Smooth muscle cell (in vitro differentiated cells): ENCODE measurements around the gene MRPS23. TPM values are rescaled to one million over a fixed set of nuclear protein-coding genes. Genes with fewer than 3 reads are reported as not detected.
A peak's percentile ranks its signal among the peaks of the same experiment; 100 is the strongest.

Experiments used
- DNase-seq: peaks from one replicate; lab custom pipeline; 2025; ENCODE audit not compliant: unreplicated experiment; lab: John Stamatoyannopoulos, UW
- H2AFZ ChIP-seq: fragments of 200-600 bp; sonication (generic); 2 replicates; pipeline ENCODE4 v1.6.0; 2016; ENCODE audit warnings: antibody characterized with exemption, low read depth, mild to moderate bottlenecking
- H3F3A ChIP-seq: fragments of 200-600 bp; sonication (generic); 2 replicates; pipeline ENCODE4 v1.6.0; 2017; ENCODE audit warnings: antibody characterized with exemption, low read depth
- H3K27ac ChIP-seq: fragments of 200-600 bp; sonication (generic); 2 replicates; pipeline ENCODE4 v1.5.1; 2016; ENCODE audit warnings: low read depth, mild to moderate bottlenecking
- H3K27me3 ChIP-seq: fragments of 200-600 bp; sonication (generic); 2 replicates; pipeline ENCODE4 v1.6.1; 2016; ENCODE audit warnings: low read depth, mild to moderate bottlenecking
- H3K36me3 ChIP-seq: fragments of 200-600 bp; sonication (generic); 2 replicates; pipeline ENCODE4 v1.5.1; 2016; ENCODE audit warnings: low read depth
- H3K4me1 ChIP-seq: fragments of 200-600 bp; sonication (generic); 2 replicates; pipeline ENCODE4 v1.5.1; 2016; ENCODE audit warnings: low read depth
- H3K4me2 ChIP-seq: fragments of 200-600 bp; sonication (generic); 2 replicates; pipeline ENCODE4 v1.6.0; 2016; ENCODE audit warnings: mild to moderate bottlenecking
- H3K4me3 ChIP-seq: fragments of 200-600 bp; sonication (generic); 2 replicates; pipeline ENCODE4 v1.5.1; 2016; ENCODE audit warnings: mild to moderate bottlenecking
- H3K79me2 ChIP-seq: fragments of 200-600 bp; sonication (generic); 2 replicates; pipeline ENCODE4 v1.6.0; 2016; ENCODE audit warnings: low read depth, mild to moderate bottlenecking
- H3K9ac ChIP-seq: fragments of 200-600 bp; sonication (generic); 2 replicates; pipeline ENCODE4 v1.6.0; 2016; ENCODE audit warnings: low read depth
- H3K9me3 ChIP-seq: fragments of 200-600 bp; sonication (generic); replicated peaks from 2 replicates; pipeline ENCODE4 v1.5.1; 2016; ENCODE audit warnings: low read depth
- H4K20me1 ChIP-seq: fragments of 200-600 bp; sonication (generic); 2 replicates; pipeline ENCODE4 v1.6.0; 2016; ENCODE audit warnings: low read depth
- CTCF ChIP-seq: fragments of 200-600 bp; sonication (generic); IDR thresholded peaks from 2 replicates; pipeline ENCODE4 v1.5.1; 2017; ENCODE audit warnings: borderline replicate concordance, mild to moderate bottlenecking, antibody characterized with exemption; ENCODE audit not compliant: insufficient read depth, poor library complexity, severe bottlenecking
- WGBS: methylation state at CpG from one replicate; pipeline ENCODE4 v1.1.7; 2016; ENCODE audit warnings: low lambda C conversion rate; 5-methylcytosine and 5-hydroxymethylcytosine counted together
- polyA plus RNA-seq: library from polyadenylated mRNA; unstranded; fragments of >200 nt; fragmentation: Nextera tagmentation; extraction: Ambion mirVana; gene quantifications from 2 replicates; pipeline ENCODE4 v1.2.1, GENCODE V29; 2016
- total RNA-seq: library from RNA; depleted of rRNA; stranded (reverse); fragments of >200 nt; gene quantifications from 2 replicates; pipeline ENCODE4 v1.2.3, GENCODE V29; 2014

Gene MRPS23
- total and polyA plus RNA-seq, 2 experiments from 2014 or later, result 32.3 to 48.4 TPM

- Histone ChIP-seq H3K36me3 (no peaks in the 10 kb centered on the region), H3K27ac (peak overlapping the region; percentile 30), H3K27me3 (no peaks in the 10 kb centered on the region), H3K79me2 (no peaks in the 10 kb centered on the region), H3K9ac (no peak overlapping the region), H3F3A (peaks cover 6% of the 10 kb centered on the region), H3K4me1 (peaks cover 9% of the 10 kb centered on the region), H4K20me1 (no peaks in the 10 kb centered on the region), H3K4me2 (peak overlapping the region; percentile 90), H2AFZ (peak overlapping the region; percentile 61), H3K4me3 (peak overlapping the region; percentile 59), H3K9me3 (no peaks in the 10 kb centered on the region)
- DNase-seq, result no peak
- WGBS, result 27% methylated on average over 12 of the region's 12 CpGs
- no peak for TF ChIP-seq CTCF
Measured at GRCh38 chr17:57832314-57833178, 17.3 kb downstream of the MRPS23 start.

- H3K36me3 ChIP-seq, result no peaks in the 10 kb centered on the region
- H3K4me1 ChIP-seq, result peaks cover 9% of the 10 kb centered on the region
- no peaks in the 10 kb centered on the region for H3K79me2 ChIP-seq
- no peak for DNase-seq
- H3F3A ChIP-seq, result peaks cover 6% of the 10 kb centered on the region
- H3K9ac ChIP-seq, result no peak overlapping the region
- 93% methylated on average over 7 of the region's 7 CpGs for WGBS
- H3K27ac ChIP-seq, result no peak overlapping the region
- TF ChIP-seq CTCF, result no peak
- no peaks in the 10 kb centered on the region for H4K20me1 ChIP-seq
- no peak overlapping the region for H3K4me3 ChIP-seq
- no peaks in the 10 kb centered on the region for H3K27me3 ChIP-seq
- H3K9me3 ChIP-seq, result no peaks in the 10 kb centered on the region
- no peak overlapping the region for H3K4me2 ChIP-seq
- H2AFZ ChIP-seq, result no peak overlapping the region
Measured at GRCh38 chr17:57830880-57831279, 19.0 kb downstream of the MRPS23 start.

- Histone ChIP-seq H3K27ac (peak overlapping the region; percentile 40), H3K4me1 (peaks cover 11% of the 10 kb centered on the region), H2AFZ (no peak overlapping the region), H3K79me2 (no peaks in the 10 kb centered on the region), H3K9me3 (no peaks in the 10 kb centered on the region), H3K36me3 (no peaks in the 10 kb centered on the region), H3K4me2 (no peak overlapping the region), H3K9ac (no peak overlapping the region), H4K20me1 (no peaks in the 10 kb centered on the region), H3K4me3 (no peak overlapping the region), H3F3A (no peaks in the 10 kb centered on the region), H3K27me3 (no peaks in the 10 kb centered on the region)
- 71% methylated on average over 15 of the region's 15 CpGs for WGBS
- no peak for TF ChIP-seq CTCF
- DNase-seq, result no peak
Measured at GRCh38 chr17:57823469-57824401, 26.1 kb downstream of the MRPS23 start.
